CD4-positive, alpha-beta memory T cell (primary cell): ENCODE results near the gene LEMD2. TPM values are rescaled to one million over a fixed set of nuclear protein-coding genes. Genes with fewer than 3 reads are reported as not detected.

ENCODE experiments used
- CTCF ChIA-PET: fragments of 350-600 bp; sonication (Branson Sonifier 250); formaldehyde crosslinking; loops from one replicate; lab custom pipeline; 2021; ENCODE audit warnings: inconsistent platforms; ENCODE audit not compliant: partially characterized antibody; lab: Charles Lee
- POLR2A ChIA-PET: fragments of 350-600 bp; sonication (Branson Sonifier 250); formaldehyde crosslinking; loops from one replicate; lab custom pipeline; 2021; ENCODE audit not compliant: partially characterized antibody; lab: Charles Lee
- DNase-seq, 5 donors: peaks; one replicate each; pipeline versions ENCODE4 v3.0.0 to v3.0.0-alpha.2; 2020 to 2022; ENCODE audit warnings: mixed read lengths in 1 of 5
- H3K27ac ChIP-seq: one replicate; pipeline ENCODE4 v1.7.0; 2013; ENCODE audit warnings: low read depth, low read length
- H3K27me3 ChIP-seq: 2 replicates; pipeline ENCODE4 v1.7.0; 2013; ENCODE audit warnings: mild to moderate bottlenecking, low read length, moderate library complexity; ENCODE audit not compliant: insufficient read depth
- H3K36me3 ChIP-seq: 2 replicates; pipeline ENCODE4 v1.7.0; 2013; ENCODE audit warnings: mild to moderate bottlenecking, low read length, moderate library complexity; ENCODE audit not compliant: insufficient read depth
- H3K4me1 ChIP-seq: 2 replicates; pipeline ENCODE4 v1.7.0; 2013; ENCODE audit warnings: mild to moderate bottlenecking, low read length, moderate library complexity; ENCODE audit not compliant: insufficient read depth
- H3K4me3 ChIP-seq, 2 donors: one replicate each; pipeline ENCODE4 v1.7.0; 2013; ENCODE audit warnings: low read length in 2 of 2, mild to moderate bottlenecking in 1 of 2
- H3K9me3 ChIP-seq, 2 donors: one replicate each; pipeline ENCODE4 v1.7.0; 2013; ENCODE audit warnings: low read length in 2 of 2, control low read depth in 1 of 2; ENCODE audit not compliant: control insufficient read depth in 1 of 2
- H3K27ac Mint-ChIP-seq, 7 donors: one replicate each; pipeline ENCODE4 v1.8.0; 2020 to 2021; ENCODE audit warnings: mixed read lengths in 7 of 7, mild to moderate bottlenecking in 6 of 7, inconsistent platforms in 3 of 7, moderate library complexity in 3 of 7
- H3K27me3 Mint-ChIP-seq, 2 donors: one replicate each; pipeline ENCODE4 v1.8.0; 2020 to 2021; ENCODE audit warnings: mixed read lengths in 2 of 2
- H3K36me3 Mint-ChIP-seq, 2 donors: one replicate each; pipeline ENCODE4 v1.8.0; 2020 to 2021; ENCODE audit warnings: mixed read lengths in 2 of 2, inconsistent platforms in 1 of 2, mild to moderate bottlenecking in 1 of 2
- H3K4me1 Mint-ChIP-seq, 4 donors: one replicate each; pipeline ENCODE4 v1.8.0; 2020 to 2021; ENCODE audit warnings: mixed read lengths in 4 of 4, mild to moderate bottlenecking in 1 of 4
- H3K4me3 Mint-ChIP-seq, 8 donors: one replicate each; pipeline ENCODE4 v1.8.0; 2020 to 2021; ENCODE audit warnings: mixed read lengths in 8 of 8, mild to moderate bottlenecking in 7 of 8, moderate library complexity in 6 of 8, inconsistent platforms in 3 of 8
- H3K9me3 Mint-ChIP-seq, 8 donors: one replicate each; pipeline ENCODE4 v1.8.0; 2020 to 2021; ENCODE audit warnings: mixed read lengths in 8 of 8, mild to moderate bottlenecking in 5 of 8, inconsistent platforms in 3 of 8, moderate library complexity in 1 of 8
- intact Hi-C: fragments of 100-400 bp; cut with micrococcal nuclease; formaldehyde crosslinking; loops from one replicate; pipeline ENCODE4 v1.15.1; 2023
- polyA plus RNA-seq, 2 donors: library from polyadenylated mRNA; unstranded; fragments of 300-500 nt; fragmentation: Illumina TruSeq; gene quantifications; one replicate each; pipeline ENCODE4 v1.2.3, GENCODE V29; 2021
- total RNA-seq, 2 experiments: library from RNA; stranded (reverse); gene quantifications; one replicate each; pipeline ENCODE4 v1.2.3, GENCODE V29; 2021

The LEMD2 gene
- total and polyA plus RNA-seq, 4 experiments from 2014 or later, result 13.5 to 126 (median 80.1) TPM

- intact Hi-C loops, result no loop called here
- H3K4me3 Mint-ChIP-seq, result no peak overlapping the region
- ChIA-PET CTCF (interaction anchor here (0.9 to 10.1 kb wide), 15 partner anchors 10 to 420 kb away, joined by 3 to 225 read pairs (median 4); partner anchors contain the start of genes LEMD2 and UQCC2), POLR2A (interaction anchor here (4.2 kb wide), 1 partner anchor 19 kb away, joined by 26 read pairs; the partner anchor contains the start of gene LEMD2)
- Histone ChIP-seq H3K9me3 (no peaks in the 10 kb centered on the region), H3K27ac (no peak overlapping the region), H3K27me3 (no peaks in the 10 kb centered on the region), H3K4me1 (peaks cover 6% of the 10 kb centered on the region), H3K4me3 (no peak overlapping the region), H3K36me3 (peaks cover 18% of the 10 kb centered on the region)
- H3K9me3 Mint-ChIP-seq, result peaks cover 0 to 5% (median 0%) of the 10 kb centered on the region in 8 donors
- no peak for DNase-seq
- H3K4me1 Mint-ChIP-seq, result peaks cover 10 to 15% (median 13%) of the 10 kb centered on the region in 4 donors
- peaks cover 0 to 18% of the 10 kb centered on the region in 2 donors for H3K36me3 Mint-ChIP-seq
- no peak overlapping the region for H3K27ac Mint-ChIP-seq
- H3K27me3 Mint-ChIP-seq, result peaks cover 2 to 4% of the 10 kb centered on the region in 2 donors
These were observed 19.6 kb downstream of the LEMD2 start for GRCh38 chr6:33769248-33769821.

- Mint-ChIP-seq H3K27me3 (peaks cover 2 to 4% of the 10 kb centered on the region in 2 donors), H3K36me3 (peaks cover 0 to 15% of the 10 kb centered on the region in 2 donors), H3K9me3 (peaks cover 0 to 5% (median 0%) of the 10 kb centered on the region in 8 donors), H3K4me1 (peaks cover 10 to 15% (median 13%) of the 10 kb centered on the region in 4 donors), H3K4me3 (no peak overlapping the region), H3K27ac (no peak overlapping the region)
- Histone ChIP-seq H3K27me3 (no peaks in the 10 kb centered on the region), H3K27ac (no peak overlapping the region), H3K9me3 (no peaks in the 10 kb centered on the region), H3K36me3 (peaks cover 15% of the 10 kb centered on the region), H3K4me3 (no peak overlapping the region), H3K4me1 (peaks cover 6% of the 10 kb centered on the region)
- CTCF ChIA-PET, result interaction anchor here (0.8 to 10.1 kb wide), 12 partner anchors 10 to 386 kb away, joined by 3 to 225 read pairs (median 6); partner anchors contain the start of gene LEMD2
- DNase-seq, result peak; percentile 55 to 73 (median 63)
- intact Hi-C loops, result loop anchor here (1.0 kb wide), 1 partner anchor 386 kb away; no protein-coding TSS in a partner anchor
- POLR2A ChIA-PET, result interaction anchor here (0.6 to 1.2 kb wide), 2 partner anchors 19 to 269 kb away, joined by 3 to 4 read pairs; no protein-coding TSS in a partner anchor
These were observed 20.2 kb downstream of the LEMD2 start for GRCh38 chr6:33768644-33769120.

DNA sequence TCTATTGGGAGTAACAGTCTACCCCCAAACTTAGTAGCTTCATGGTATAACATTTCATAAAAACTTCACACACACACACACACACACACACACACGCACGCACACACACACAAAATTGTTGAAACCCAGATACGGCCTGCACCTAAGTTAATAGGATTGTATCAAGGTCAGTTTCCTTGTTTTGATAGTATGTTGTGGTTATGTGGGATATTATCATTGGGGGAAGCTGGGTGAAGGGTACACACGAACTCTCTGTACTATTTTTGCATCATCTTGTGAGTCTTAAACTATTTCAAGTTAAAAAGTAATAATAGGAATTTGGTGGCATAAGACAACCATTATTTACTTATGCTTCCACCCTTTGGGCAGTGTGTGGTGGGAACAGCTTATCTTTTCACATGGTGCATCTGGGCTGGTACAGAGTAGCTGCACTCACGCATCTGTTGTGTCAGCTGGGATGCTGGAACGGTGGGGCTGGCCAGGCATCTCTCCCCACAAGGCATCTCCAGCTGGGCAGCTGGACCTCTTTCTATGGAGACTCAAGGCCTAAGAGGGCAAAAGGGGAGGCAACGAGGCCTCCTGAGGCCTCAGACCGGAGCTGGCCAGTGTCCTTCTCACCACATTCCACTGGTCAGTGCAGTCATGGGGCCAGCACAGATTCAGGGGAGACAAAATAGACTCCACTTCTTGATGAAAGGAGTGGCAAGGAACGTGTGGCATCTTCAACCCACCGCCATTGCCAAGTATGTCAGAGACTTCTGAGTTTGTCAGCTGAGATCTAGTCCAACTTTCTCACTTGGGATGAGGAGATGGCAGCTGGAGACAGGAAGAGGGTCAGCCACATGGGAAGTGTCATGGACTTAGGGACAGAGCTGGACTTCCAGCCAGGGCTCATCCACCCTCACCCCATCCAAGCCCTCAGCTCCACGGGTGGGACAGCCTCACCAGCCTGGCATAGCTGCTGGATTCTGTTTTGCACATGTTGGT lies 21.7 kb downstream of the LEMD2 start:
- H3K9me3 Mint-ChIP-seq, result peaks cover 0 to 5% (median 0%) of the 10 kb centered on the region in 8 donors
- POLR2A ChIA-PET, result no interaction called here
- H3K27me3 Mint-ChIP-seq, result peaks cover 2 to 4% of the 10 kb centered on the region in 2 donors
- H3K4me3 ChIP-seq, result no peak overlapping the region
- H3K4me3 Mint-ChIP-seq, result no peak overlapping the region
- intact Hi-C loops, result no loop called here
- H3K4me1 Mint-ChIP-seq, result peaks cover 7 to 15% (median 9%) of the 10 kb centered on the region in 4 donors
- CTCF ChIA-PET, result interaction anchor here (0.8 to 10.1 kb wide), 10 partner anchors 10 to 287 kb away, joined by 3 to 225 read pairs (median 4); no protein-coding TSS in a partner anchor
- H3K4me1 ChIP-seq, result peaks cover 6% of the 10 kb centered on the region
- H3K27ac ChIP-seq, result no peak overlapping the region
- peaks cover under 1% of the 10 kb centered on the region for H3K36me3 ChIP-seq
- no peak overlapping the region for H3K27ac Mint-ChIP-seq
- H3K9me3 ChIP-seq, result no peaks in the 10 kb centered on the region
- peaks cover 0 to 4% of the 10 kb centered on the region in 2 donors for H3K36me3 Mint-ChIP-seq
- DNase-seq, result no peak
- H3K27me3 ChIP-seq, result no peaks in the 10 kb centered on the region

DNA sequence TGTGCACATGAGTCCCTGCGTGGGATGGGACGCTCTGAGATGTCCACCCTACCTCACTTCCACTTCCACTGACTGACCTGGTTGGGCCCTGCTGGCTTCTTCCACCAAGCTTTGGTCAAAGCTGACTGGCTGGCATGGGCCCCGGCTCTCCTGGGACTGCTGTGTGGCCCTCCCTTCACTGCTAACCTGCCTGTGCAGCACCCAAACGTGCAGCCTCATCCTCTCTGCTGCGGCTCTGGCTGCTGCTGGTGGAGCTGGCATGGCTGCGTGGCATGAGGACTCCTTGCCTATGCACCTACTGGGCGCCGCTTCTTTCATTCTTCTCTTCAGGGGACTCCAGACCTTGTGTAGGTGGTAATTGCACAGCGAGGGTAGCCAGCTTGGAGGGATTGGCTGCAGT lies 23.6 kb downstream of the LEMD2 start:
- intact Hi-C loops, result no loop called here
- Histone ChIP-seq H3K36me3 (no peaks in the 10 kb centered on the region), H3K27ac (no peak overlapping the region), H3K4me3 (no peak overlapping the region), H3K9me3 (no peaks in the 10 kb centered on the region), H3K27me3 (no peaks in the 10 kb centered on the region), H3K4me1 (no peaks in the 10 kb centered on the region)
- H3K27me3 Mint-ChIP-seq, result peaks cover 2 to 4% of the 10 kb centered on the region in 2 donors
- H3K4me3 Mint-ChIP-seq, result peak overlapping the region in 1 of 8 donors; percentile 81
- H3K36me3 Mint-ChIP-seq, result no peaks in the 10 kb centered on the region
- ChIA-PET POLR2A (no interaction called here), CTCF (interaction anchor here (10.1 kb wide), 1 partner anchor 264 kb away, joined by 225 read pairs; no protein-coding TSS in a partner anchor)
- DNase-seq, result no peak
- peaks cover 0 to 6% (median 3%) of the 10 kb centered on the region in 4 donors for H3K4me1 Mint-ChIP-seq
- H3K9me3 Mint-ChIP-seq, result peaks cover 0 to 5% (median 0%) of the 10 kb centered on the region in 8 donors
- H3K27ac Mint-ChIP-seq, result no peak overlapping the region

DNA sequence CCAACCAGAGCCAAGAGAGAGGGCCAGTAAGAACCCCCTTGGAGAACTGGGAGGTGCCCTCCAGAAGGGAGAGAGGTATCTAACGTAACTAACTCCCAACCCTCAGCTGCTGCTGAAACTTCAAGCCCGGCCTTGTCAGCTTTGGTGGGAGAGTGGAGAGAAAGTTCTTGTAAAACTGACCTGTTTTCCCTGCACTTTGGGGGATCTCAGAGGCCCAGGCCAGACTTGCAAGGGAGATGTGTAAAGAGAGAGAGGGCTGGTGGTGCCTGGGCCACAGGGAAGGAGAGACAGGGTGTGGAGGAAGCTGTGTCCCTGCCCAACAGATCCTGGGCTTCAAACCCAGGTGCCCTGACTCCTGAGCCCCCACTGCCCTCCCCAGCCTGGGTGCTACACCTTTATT lies 24.9 kb downstream of the LEMD2 start:
- Mint-ChIP-seq H3K4me1 (peaks cover 0 to 6% (median 3%) of the 10 kb centered on the region in 4 donors), H3K27ac (no peak overlapping the region), H3K27me3 (peaks cover 2 to 4% of the 10 kb centered on the region in 2 donors), H3K36me3 (no peaks in the 10 kb centered on the region), H3K4me3 (no peak overlapping the region), H3K9me3 (peaks cover 0 to 5% (median 0%) of the 10 kb centered on the region in 8 donors)
- Histone ChIP-seq H3K27ac (no peak overlapping the region), H3K9me3 (no peaks in the 10 kb centered on the region), H3K4me1 (no peaks in the 10 kb centered on the region), H3K27me3 (no peaks in the 10 kb centered on the region), H3K4me3 (no peak overlapping the region), H3K36me3 (no peaks in the 10 kb centered on the region)
- intact Hi-C loops, result no loop called here
- ChIA-PET POLR2A (no interaction called here), CTCF (interaction anchor here (1.2 kb wide), 1 partner anchor 51 kb away, joined by 4 read pairs; no protein-coding TSS in a partner anchor)
- DNase-seq, result no peak

DNA sequence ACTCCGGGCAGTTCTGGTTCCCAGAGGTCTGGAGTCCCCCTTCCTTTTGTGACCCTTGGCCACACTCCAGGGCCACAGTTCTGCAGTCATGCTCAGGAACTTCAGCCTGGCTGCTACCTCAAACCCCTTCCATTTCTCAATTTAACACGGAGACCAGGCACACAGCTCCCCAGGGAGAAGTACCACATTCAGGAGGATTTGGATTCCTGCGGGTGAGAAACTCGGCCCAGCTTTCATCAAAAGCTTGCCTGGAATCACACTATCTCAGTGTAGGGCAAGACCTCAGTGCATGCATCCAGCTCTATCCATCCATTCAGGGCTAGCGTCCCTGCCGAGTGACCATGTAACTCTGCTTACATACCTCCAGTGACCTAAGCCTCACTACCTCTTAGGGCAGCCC lies 25.4 kb downstream of the LEMD2 start:
- no peak for DNase-seq
- no peak overlapping the region for H3K27ac ChIP-seq
- H3K27me3 ChIP-seq, result no peaks in the 10 kb centered on the region
- H3K36me3 ChIP-seq, result no peaks in the 10 kb centered on the region
- CTCF ChIA-PET, result interaction anchor here (1.2 to 3.8 kb wide), 2 partner anchors 8 to 50 kb away, joined by 4 to 20 read pairs; no protein-coding TSS in a partner anchor
- Mint-ChIP-seq H3K36me3 (no peaks in the 10 kb centered on the region), H3K27me3 (peaks cover 3 to 4% of the 10 kb centered on the region in 2 donors), H3K4me3 (no peak overlapping the region), H3K27ac (no peak overlapping the region), H3K9me3 (peaks cover 0 to 5% (median 0%) of the 10 kb centered on the region in 8 donors), H3K4me1 (peaks cover 0 to 3% (median under 1%) of the 10 kb centered on the region in 4 donors)
- no peak overlapping the region for H3K4me3 ChIP-seq
- POLR2A ChIA-PET, result no interaction called here
- H3K4me1 ChIP-seq, result no peaks in the 10 kb centered on the region
- intact Hi-C loops, result no loop called here
- no peaks in the 10 kb centered on the region for H3K9me3 ChIP-seq
